Measurements from ENCODE around the gene PRSS23. TPM values are rescaled to one million over a fixed set of nuclear protein-coding genes. Genes with fewer than 3 reads are reported as not detected.

PRSS23 gene
- total RNA-seq, 1 donor from 2014 or later: 40.3 TPM

GRCh38 chr11:86806903-86807302 is 6.6 kb downstream of the PRSS23 start:
- intact Hi-C loops (cut with DNase I): no loop called here
- no peaks in the 10 kb centered on the region for H3K9me3 ChIP-seq
- ATAC-seq (no peak), DNase-seq (no peak)
- no peak overlapping the region for H3K27ac ChIP-seq
- TF ChIP-seq, protein P1, sequence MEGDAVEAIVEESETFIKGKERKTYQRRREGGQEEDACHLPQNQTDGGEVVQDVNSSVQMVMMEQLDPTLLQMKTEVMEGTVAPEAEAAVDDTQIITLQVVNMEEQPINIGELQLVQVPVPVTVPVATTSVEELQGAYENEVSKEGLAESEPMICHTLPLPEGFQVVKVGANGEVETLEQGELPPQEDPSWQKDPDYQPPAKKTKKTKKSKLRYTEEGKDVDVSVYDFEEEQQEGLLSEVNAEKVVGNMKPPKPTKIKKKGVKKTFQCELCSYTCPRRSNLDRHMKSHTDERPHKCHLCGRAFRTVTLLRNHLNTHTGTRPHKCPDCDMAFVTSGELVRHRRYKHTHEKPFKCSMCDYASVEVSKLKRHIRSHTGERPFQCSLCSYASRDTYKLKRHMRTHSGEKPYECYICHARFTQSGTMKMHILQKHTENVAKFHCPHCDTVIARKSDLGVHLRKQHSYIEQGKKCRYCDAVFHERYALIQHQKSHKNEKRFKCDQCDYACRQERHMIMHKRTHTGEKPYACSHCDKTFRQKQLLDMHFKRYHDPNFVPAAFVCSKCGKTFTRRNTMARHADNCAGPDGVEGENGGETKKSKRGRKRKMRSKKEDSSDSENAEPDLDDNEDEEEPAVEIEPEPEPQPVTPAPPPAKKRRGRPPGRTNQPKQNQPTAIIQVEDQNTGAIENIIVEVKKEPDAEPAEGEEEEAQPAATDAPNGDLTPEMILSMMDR (IDR thresholded peaks at IDR 0.05): no peak
- no peaks in the 10 kb centered on the region for H3K36me3 ChIP-seq
- peaks cover 38% of the 10 kb centered on the region for H3K4me1 ChIP-seq
- peaks cover 5% of the 10 kb centered on the region for H3K27me3 ChIP-seq (ENCODE audit: low read depth)
- H3K4me3 ChIP-seq: no peak overlapping the region

- H3K9me3 ChIP-seq: no peaks in the 10 kb centered on the region
- DNase-seq (no peak), ATAC-seq (no peak)
- TF ChIP-seq, protein P1 (IDR thresholded peaks at IDR 0.05): no peak
- intact Hi-C loops (cut with DNase I): no loop called here
- peak overlapping the region; percentile 4 for H3K27ac ChIP-seq
- H3K4me3 ChIP-seq: no peak overlapping the region
- H3K4me1 ChIP-seq: peaks cover 35% of the 10 kb centered on the region
- no peaks in the 10 kb centered on the region for H3K36me3 ChIP-seq
- peaks cover 1% of the 10 kb centered on the region for H3K27me3 ChIP-seq (ENCODE audit: low read depth)
Observed at GRCh38 chr11:86807360-86807759, 7.0 kb downstream of the PRSS23 start.

GRCh38 chr11:86809561-86809960 is 9.2 kb downstream of the PRSS23 start:
- Histone ChIP-seq H3K4me3 (no peak overlapping the region), H3K27ac (no peak overlapping the region), H3K4me1 (peaks cover 23% of the 10 kb centered on the region), H3K27me3 (ENCODE audit: low read depth) (no peaks in the 10 kb centered on the region), H3K36me3 (no peaks in the 10 kb centered on the region), H3K9me3 (no peaks in the 10 kb centered on the region)
- ATAC-seq (no peak), DNase-seq (no peak)
- TF ChIP-seq, protein P1 (IDR thresholded peaks at IDR 0.05): no peak
- intact Hi-C loops (cut with DNase I): no loop called here

DNA sequence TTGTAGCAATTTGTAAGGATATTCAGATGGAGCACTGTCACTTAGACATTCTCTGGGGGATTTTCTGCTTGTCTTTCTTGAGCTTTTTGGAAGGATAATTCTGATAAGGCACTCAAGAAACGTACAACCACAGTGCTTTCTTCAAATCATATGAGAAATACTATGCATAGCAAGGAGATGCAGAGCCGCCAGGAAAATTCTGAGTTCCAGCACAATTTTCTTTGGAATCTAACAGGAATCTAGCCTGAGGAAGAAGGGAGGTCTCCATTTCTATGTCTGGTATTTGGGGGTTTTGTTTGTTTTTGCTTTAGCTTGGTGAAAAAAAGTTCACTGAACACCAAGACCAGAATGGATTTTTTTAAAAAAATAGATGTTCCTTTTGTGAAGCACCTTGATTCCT is 9.9 kb downstream of the PRSS23 start:
- intact Hi-C loops (cut with DNase I): no loop called here
- no peak overlapping the region for H3K4me3 ChIP-seq
- H3K4me1 ChIP-seq: peaks cover 23% of the 10 kb centered on the region
- ATAC-seq: no peak
- H3K9me3 ChIP-seq: no peaks in the 10 kb centered on the region
- no peaks in the 10 kb centered on the region for H3K27me3 ChIP-seq (ENCODE audit: low read depth)
- H3K36me3 ChIP-seq: no peaks in the 10 kb centered on the region
- no peak for DNase-seq
- H3K27ac ChIP-seq: no peak overlapping the region
- TF ChIP-seq, protein P1 (IDR thresholded peaks at IDR 0.05): no peak

GRCh38 chr11:86811637-86812321 is 11.4 kb downstream of the PRSS23 start:
- H3K27ac ChIP-seq: no peak overlapping the region
- no peaks in the 10 kb centered on the region for H3K36me3 ChIP-seq
- DNase-seq (no peak), ATAC-seq (no peak)
- intact Hi-C loops (cut with DNase I): no loop called here
- H3K27me3 ChIP-seq (ENCODE audit: low read depth): no peaks in the 10 kb centered on the region
- no peak overlapping the region for H3K4me3 ChIP-seq
- TF ChIP-seq, protein P1 (IDR thresholded peaks at IDR 0.05): no peak
- H3K9me3 ChIP-seq: no peaks in the 10 kb centered on the region
- H3K4me1 ChIP-seq: peaks cover 10% of the 10 kb centered on the region

Measured in lower lobe of right lung (tissue), 2 donors.